Astrocyte of the spinal cord (primary cell): Measurements from ENCODE around the gene PDE8B.

ENCODE experiments used
- DNase-seq: peaks from one replicate; pipeline ENCODE4 v3.0.0; 2011; ENCODE audit warnings: low read depth, low spot score
- H3K4me3 ChIP-seq: 2 replicates; pipeline ENCODE4 v1.5.1; 2011; ENCODE audit warnings: low read depth, mild to moderate bottlenecking, low read length, moderate library complexity
- CTCF ChIP-seq: IDR thresholded peaks from 2 replicates; pipeline ENCODE4 v1.5.1; 2012; ENCODE audit warnings: low read depth, mild to moderate bottlenecking, low read length, inconsistent platforms
- in situ Hi-C: cut with HindIII; loops from 2 replicates; pipeline ENCODE4 v1.10.0; 2017; ENCODE audit warnings: low sequenced_read_pairs

The PDE8B gene

GRCh38 chr5:77168879-77169244 is 41.6 kb upstream of the PDE8B start:
- in situ Hi-C loops, result no loop called here
- no peak for TF ChIP-seq CTCF
- no peak for DNase-seq
- no peak overlapping the region for H3K4me3 ChIP-seq

DNA sequence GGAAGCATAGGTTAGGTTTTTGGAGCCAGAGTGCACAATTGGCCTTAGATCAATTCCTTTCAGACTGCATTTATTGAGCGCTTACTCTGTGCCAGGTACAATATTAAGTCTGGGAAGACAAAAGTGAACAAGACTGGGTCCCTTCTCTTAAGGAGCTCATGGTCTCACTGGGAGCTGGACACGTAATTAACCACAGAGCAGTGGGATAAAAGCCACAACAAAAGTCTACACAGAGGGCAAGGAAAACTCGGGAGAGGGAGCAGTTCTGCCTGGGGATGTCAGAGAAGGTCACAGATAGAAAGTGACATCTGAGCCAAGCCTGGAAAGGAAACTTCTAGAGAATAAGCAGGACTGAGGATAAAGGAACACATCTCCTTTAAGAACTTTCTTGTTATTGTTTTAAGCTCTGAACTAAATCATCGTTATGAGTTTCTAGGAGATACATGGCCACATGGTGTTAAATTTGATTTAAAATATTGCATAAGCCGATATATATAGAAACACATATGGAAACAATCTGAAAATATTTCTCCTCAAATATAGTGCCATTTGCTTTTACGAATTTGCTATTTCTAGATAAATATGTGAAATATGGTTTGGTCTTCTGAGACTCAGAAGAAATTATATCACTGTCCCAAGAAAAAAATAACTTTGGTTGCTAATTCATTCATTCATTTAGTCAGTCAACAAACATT is 40.1 kb upstream of the PDE8B start:
- in situ Hi-C loops, result no loop called here
- DNase-seq, result no peak
- H3K4me3 ChIP-seq, result no peak overlapping the region
- no peak for TF ChIP-seq CTCF

- DNase-seq, result no peak
- no peak for TF ChIP-seq CTCF
- in situ Hi-C loops, result no loop called here
- no peak overlapping the region for H3K4me3 ChIP-seq
Measured at GRCh38 chr5:77171141-77171910, 39.2 kb upstream of the PDE8B start.

GRCh38 chr5:77172713-77173328 is 37.7 kb upstream of the PDE8B start:
- TF ChIP-seq CTCF, result no peak
- in situ Hi-C loops, result no loop called here
- no peak overlapping the region for H3K4me3 ChIP-seq
- DNase-seq, result no peak

- DNase-seq, result no peak
Measured at GRCh38 chr5:77174526-77174925, 36.0 kb upstream of the PDE8B start.

DNA sequence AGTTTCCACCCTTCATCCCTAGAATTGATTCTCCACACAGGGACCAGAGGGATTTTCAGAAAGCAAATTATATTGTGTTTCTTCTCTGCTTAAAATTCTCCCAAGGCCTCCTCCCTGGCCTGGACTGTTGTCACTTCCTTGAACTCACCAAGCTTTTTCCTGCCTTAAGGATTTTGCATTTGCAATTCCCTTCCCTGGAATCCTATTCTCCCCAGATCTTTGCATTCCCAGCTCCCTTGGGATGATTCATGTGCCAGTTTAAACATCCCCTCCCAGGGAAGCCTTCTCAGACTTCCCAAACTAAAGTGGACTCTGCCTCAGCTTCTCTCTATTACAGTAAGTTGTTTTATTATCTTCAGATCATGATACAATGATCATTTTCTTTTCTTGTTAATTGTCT is 35.2 kb upstream of the PDE8B start:
- no peak for TF ChIP-seq CTCF
- in situ Hi-C loops, result no loop called here
- DNase-seq, result no peak
- H3K4me3 ChIP-seq, result no peak overlapping the region

More at GRCh38 chr5:77174526-77174925, 36.0 kb upstream of the PDE8B start:
- in situ Hi-C loops, result no loop called here
- TF ChIP-seq CTCF, result no peak
- no peak overlapping the region for H3K4me3 ChIP-seq
